UCSD-AML1 (cell line): Measurements from ENCODE around the gene EID2.

Experiments
- DNase-seq: peaks from one replicate; lab custom pipeline; 2025; ENCODE audit not compliant: unreplicated experiment; lab: John Stamatoyannopoulos, UW

Gene EID2, protein sequence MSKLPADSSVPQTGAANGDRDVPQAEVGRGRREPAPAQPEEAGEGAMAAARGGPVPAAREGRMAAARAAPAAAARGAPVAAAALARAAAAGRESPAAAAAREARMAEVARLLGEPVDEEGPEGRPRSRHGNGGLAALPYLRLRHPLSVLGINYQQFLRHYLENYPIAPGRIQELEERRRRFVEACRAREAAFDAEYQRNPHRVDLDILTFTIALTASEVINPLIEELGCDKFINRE

DNA sequence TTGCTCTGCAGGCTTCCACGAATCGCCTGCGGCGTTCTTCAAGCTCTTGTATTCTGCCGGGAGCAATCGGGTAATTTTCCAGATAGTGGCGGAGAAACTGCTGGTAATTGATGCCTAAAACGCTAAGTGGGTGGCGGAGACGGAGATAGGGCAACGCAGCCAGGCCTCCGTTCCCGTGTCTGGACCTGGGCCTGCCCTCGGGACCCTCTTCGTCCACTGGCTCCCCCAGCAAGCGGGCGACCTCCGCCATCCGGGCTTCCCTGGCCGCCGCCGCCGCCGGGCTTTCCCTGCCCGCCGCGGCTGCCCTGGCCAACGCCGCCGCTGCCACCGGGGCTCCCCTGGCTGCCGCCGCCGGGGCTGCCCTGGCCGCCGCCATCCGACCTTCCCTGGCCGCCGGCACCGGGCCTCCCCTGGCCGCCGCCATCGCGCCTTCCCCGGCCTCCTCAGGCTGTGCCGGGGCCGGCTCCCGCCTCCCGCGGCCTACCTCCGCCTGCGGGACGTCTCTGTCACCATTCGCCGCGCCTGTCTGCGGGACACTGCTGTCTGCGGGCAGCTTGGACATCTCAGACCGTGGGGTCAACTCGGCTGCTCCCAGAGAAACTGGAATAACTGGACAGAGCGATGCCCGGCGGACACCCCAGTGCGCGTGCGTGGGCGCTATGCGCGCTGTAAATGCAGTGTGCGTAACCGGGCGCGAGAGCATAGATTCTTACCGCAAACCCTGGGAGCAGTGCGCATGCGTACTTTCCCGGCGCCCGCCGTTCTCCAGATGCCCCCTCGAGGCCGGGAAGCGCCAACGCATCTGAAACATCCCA is at the start of gene EID2:
Gene EID2 (minus strand): TSS at position 644 of the 815 bp plus-strand sequence. CDS start 82 bp downstream, at position 562.
- peak; percentile 93 for DNase-seq

DNA sequence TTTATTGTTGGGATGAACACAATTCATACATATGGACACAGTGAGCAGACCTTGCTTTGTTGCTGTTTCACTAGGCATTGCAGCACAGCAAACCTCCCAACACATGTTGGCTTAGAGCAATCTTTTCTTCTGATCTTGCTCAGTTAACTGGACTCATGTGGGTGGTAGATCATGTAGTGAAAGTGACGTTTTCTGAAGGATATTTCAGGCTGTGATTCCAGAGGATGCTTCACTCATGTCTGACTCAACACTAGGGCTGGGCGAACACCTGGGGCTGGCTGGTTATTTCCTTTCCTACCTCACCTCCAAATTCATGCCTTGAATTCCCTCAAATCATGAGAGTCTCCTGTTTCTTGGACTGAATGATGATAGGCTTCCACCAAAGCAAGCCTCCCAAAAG is 48.1 kb upstream of the EID2 start:
- DNase-seq: no peak

DNA sequence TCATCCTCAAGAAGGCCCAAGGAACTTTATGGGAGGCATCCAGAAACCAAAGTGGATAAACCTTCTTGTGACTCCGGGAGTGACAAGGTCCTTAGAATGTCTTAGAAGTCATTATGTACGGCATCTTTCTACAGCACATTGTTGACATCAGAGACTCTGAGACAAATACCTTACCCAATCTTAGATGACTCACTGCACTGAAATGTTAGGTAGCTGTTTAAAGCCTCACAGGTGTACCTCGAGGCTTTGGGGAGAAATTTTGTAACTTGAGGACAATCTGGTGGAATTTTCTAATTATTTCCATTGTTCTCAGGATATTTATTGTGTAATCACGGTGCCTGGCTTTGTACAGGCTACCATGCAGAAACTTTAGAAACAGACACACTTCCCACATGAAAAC is 47.5 kb upstream of the EID2 start:
- DNase-seq: no peak

DNA sequence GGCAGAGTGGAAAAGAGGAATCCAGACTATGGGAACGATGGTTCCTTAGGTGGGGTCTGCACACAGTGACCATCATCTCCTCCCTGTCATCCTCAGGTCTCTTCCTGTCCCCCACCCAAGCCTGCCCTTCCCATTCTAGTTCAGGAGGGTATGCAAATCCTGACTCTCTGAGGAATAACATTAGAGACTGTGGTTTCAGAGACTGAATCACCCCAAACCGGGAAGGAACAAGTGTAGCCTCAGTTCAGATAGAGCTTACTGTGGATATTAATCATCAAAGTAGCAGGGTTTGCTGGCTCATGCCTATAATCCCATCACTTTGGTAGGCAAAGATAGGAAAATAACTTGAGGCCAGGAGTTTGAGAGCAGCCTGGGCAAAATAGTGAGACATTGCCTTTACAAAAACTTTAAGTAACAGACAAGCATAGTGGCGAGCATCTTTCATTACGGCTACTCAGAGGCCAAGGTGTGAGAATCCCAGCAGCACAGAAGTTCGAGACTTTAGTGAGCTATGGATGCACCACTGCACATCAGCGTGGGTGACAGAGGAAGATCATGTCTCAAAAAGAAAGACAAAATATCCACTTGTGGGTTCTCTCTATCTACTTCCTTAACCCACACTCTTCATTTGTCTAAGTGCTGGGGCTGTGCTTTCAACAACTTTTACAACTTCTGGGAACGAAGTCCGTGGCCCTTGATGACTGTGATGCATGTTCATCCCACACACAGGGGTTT is 43.1 kb upstream of the EID2 start:
- no peak for DNase-seq

DNA sequence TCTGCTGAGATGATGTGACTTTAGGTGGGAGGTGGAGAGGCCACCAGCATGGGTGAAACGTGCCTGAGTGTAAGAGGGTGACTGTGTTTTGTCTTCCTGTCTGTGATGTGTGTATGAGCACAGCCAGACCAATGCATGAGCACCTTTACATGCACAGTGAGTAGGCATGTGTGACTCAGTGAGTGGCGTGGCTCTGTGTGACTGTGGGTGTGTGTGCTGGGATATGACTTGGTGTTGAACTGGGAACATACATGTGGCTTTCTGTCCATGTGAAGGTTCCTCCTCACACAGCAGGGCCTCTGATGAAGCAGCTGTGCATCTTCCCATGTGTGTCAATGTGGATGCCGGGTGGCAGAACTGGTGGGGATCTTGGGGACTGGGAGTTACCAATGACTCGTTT is 42.5 kb upstream of the EID2 start:
- DNase-seq: no peak

DNA sequence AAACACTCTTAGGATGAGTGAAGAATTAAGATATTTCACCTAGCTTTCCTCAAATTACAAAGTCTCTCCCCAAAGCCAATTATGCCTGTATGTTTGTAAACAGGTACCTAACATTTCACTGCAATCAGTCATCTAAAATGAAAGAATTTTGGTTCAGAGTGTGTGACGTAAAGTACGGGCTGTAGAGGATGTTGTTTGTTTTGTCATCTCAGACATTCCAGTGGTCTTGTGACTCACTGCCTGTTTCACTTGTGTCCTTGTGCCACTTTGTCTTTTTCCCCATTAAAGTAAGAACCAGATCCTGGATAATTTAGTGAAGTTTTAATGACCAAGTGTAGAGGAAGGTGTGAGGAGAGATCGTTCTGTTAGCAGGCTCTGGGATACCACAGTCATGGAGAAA is 28.6 kb upstream of the EID2 start:
- no peak for DNase-seq

DNA sequence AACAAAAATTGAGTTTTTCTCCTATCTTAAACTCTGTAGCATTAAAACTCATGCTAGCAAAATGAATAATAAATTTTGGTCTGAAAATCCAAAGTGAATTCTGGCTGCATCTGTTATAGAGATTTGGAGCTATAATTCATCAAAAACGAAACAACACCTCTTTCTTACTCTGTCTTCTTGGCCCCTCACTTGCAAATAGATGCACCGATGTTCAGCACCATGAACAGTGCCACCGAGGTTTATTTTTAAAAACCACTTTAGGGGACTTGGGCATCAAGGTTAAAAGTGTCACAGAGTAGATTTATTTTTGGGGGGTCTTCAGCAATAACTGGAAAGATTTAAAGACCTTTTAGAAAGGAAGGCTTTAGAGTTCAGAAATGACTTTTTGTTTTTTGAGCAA is 26.1 kb upstream of the EID2 start:
- no peak for DNase-seq

DNA sequence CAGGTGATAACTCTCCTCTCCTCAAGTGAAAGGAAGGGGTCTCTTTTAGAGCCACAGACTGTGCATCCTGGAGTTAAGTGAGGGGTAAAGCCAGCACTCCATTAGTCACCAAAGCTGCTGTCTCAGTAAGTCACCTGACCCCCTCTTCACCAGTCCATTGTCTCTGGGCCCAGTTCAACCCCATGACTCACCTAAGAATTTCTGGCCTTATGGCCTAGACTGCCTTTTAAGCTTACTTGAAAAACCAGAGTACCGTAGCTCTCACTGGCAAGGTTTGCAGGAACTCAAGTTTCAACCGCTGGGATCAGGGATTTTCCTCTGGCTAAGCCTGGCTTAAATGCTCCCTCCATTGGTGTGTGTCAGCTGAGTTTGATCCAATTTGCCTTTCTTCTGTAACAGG is 23.4 kb upstream of the EID2 start:
- no peak for DNase-seq

DNA sequence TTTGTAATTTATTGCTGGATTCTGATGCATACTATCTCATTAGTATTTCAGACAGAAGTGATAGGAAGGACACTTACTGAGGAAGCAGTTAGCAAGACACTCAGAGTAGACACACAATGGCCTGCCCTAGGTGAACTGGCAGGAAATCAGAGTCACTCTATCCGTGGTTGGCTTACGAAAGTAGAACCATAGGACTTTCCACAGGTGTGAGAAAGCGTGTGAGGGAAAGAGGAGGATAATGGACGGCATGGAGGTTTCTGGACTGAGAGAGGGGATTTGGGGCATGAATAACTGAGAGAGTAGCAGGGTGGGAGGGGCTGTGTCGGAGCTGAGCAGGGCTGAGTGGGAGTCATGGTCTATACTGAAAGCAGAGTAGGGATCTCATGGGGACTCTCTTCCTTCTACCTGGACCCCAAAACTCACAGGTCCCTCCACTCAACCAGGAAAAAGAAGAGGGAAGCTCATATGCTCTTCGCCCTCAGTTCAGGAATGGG is 18.7 kb upstream of the EID2 start:
- DNase-seq: no peak

DNA sequence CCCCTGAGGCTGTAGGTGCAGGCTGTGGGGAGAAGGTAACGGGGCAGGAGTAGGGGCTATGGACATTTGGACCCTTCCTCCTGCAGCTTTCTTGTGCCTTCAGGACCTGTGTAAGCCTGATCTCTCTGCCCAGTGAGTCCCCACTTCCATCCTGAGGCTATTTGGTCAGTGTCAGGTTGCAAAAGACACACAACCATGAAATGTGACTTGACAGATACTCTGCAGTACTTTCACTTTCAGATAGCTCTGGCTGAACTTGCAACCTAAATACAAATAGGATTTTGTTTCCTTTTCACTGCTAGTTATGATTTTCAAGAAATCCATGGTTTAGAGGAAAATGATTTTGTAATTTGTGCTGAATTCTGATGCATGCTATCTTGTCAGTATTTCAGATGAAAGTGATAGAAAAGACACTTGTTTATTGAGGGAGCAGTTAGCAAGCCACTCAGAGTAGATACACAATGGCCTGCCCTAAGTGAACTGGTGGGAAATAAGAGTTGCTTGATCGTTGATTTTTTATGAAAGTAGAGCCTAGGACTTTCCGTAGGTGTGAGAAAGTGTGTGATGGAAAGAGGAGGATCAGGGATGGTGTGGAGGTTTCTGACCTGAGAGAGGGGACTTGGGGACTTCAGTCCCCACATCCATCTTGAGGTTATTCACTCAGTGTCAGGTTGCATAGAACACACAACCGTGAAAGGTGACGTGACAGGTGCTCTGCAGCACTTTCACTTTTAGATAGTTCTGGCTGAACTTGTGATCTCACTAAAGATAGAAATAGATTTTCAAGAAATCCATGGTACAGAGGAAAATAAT is 18.1 kb upstream of the EID2 start:
- DNase-seq: no peak

DNA sequence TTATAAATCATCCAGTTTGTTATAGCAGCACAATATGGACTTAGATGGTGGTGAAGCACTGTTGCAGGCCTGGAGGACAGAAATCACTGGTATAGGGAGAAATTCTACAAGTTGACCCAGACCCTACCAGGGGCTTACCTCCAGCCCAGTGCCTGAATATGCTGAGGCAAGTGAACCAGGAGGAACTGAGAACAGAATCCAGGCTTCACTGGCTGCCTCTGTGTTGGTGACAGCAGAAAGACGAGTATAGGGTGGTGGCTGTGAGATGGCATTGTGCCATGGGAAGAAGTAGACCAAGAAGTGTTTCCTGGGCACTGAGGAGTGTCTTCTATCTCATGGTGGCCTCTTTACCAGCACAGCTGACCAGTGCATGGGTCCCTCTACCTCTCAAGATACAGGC is 15.9 kb upstream of the EID2 start:
- no peak for DNase-seq

DNA sequence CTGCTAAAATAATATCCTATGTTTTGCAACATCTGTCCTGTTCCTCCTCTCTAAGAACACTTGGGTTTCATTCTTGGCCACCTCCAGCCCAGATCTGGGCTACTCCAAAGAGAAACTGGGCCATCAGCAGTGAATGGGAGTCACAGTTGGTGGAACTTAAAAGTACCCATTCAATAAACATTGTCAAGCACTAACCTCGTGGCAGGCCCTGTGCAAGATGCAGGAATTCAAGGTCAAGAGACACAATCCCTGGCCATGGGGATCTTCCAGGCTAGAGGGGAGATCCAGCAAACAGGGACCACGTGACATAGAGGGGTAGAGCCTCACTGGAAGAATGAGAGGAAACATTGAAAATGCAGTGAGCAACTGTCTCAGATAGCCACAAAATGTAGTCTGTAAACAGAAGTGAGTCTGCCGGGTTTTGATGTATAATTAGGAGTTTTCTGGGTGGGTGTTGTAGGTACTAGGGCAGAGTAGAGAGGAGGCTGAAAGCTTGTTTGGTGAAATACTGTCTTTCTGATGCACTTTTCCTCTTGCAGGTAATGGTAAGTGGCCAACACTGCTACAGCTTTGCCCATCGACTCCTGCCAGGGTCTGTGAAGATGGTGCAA is 14.8 kb upstream of the EID2 start:
- no peak for DNase-seq

DNA sequence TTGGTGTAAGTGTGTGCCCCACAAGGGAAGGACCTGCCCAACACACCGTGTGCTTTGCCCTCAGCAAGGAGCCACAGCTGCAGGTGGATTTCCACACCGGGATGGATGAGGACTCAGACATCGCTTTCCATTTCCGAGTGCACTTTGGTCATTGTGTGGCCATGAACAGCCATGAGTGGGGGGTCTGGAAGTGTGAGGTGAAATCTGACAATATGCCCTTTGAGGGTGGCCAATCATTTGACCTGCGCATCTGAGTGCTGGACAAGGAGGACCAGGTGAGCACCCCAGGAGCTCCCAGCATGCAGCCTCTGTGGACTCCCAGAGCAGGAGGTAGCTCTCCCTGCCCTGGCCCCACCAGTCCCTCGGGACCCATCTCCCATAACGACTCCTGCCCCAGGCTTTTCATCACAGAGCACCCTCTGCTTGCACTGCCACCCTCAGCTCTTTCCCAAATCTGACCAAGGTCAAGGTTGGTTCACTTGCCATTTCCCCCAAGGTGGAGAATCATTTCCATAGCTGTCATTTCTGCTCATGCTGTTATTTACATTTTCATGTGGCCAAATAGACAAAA is 13.2 kb upstream of the EID2 start:
- no peak for DNase-seq

DNA sequence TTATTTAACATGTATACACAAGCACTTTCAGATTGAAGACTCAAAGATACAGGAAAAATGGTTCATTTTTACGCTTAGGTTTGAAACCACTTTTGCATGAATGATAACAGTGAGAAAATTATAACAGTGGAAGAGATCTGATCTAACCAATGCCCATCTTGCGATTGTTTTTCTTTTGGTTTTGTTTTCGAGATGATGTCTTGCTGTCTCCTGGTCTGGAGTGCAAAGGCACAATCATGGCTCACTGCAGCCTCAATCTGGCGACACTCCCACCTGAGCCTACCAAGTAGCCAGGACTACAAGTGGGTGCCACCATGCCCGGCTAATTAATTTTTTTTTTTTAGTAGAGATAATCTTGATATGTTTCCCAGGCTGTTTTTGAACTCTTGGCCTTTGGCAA is 10.2 kb upstream of the EID2 start:
- no peak for DNase-seq

DNA sequence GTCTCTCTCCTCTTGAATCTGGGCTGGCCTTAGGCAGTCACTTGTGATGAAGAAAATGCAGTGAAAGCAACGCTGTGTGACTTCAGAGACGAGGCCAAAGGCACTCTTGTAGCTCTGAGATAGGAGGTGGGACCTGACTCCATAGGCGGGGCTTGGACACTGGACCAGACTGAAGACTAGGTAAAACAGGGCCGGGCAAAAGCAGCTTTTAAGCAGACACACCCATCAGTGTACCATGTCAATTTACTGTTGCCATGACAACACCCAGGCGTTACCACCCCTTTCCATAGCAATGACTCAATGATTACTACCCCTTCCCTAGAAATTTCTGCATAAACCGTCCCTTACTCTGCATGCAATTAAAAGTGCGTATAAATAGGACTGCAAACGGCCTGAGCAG is 6.6 kb upstream of the EID2 start:
- DNase-seq: no peak

DNA sequence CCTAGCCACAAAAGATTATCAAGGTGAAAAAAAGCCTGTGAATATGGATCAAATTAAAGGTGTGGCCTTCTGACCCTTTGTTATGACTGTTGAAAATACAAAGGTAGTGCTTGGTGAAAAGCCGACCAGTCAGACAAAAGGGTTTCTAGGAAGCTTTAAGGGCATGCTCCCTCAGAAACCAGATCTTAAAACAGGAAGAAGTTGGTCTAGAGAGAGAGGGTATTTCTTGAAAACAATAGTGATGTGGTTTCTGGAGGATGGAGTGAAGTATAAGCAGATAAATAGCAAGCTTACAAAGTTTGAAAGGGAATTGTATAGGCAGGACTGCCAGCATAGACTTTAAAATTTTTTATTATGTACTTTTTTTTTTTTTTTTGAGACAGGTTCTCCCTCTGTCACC is 5.0 kb upstream of the EID2 start:
- DNase-seq: no peak

DNA sequence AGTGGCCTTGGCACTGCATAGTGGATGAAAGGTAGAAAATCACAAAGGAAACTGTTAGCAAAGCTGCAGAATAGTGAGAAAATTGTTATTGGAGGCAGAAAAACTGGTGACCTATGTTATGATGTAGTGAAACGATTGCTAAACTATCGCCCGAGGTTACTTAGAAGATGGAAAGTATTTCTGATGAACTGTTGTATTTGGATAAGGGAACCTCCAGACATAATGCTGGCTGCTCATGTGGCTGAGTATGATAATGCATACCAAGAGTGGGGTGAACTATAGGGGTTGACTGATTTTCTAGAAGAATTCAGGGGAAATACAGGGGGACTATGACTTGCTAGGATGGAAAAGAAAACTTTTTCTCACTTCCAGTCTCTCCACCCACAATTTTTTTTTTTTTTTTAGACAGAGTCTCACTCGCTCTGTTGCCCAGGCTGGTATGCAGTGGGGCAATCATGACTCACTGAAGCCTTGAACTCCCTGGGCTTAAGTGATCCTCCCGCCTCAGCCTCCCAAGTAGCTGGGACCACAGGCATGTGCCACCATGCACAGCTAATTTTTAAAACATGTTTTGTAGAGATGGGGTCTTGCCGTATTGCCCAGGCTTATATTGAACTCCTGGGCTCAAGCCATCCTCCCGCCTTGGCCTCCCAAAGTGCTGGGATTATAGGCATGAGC is 4.4 kb upstream of the EID2 start:
- no peak for DNase-seq

DNA sequence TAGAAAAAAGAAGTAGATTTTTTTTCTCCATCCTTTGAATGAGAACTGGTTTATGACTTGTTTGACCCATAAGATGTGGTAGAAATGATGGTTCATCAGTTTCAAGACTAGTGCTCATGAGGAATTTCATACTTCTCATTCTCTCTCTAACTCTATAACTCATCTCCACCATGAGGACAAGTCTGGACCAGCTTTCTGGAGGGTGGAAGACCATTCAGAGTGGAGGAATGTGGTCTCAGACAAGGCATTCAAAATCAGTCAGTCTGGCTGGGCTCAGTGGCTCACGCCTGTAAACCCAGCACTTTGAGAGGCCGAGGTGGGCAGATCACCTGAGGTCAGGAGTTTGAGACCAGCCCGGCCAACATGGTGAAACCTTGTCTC is 3.5 kb upstream of the EID2 start:
- no peak for DNase-seq

DNA sequence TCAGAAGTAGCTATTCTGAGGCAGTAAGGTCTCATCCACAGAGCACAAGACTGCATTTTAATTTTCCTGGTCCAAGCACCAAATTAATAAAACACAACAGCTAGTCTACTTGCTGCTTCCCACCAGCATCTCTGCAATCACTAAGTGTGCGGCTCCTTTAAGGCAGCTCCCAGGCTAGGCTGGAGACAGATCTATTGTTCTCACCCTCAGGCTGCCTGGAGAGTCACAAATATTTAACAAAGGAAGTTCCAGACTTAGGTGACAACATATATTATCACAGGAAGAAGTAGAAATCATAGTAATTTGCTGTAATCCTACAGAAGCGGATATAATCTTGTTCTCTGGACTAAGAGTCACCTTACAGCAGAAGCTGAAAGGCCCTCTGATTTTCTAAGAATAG is 2.2 kb upstream of the EID2 start:
- DNase-seq: no peak

DNA sequence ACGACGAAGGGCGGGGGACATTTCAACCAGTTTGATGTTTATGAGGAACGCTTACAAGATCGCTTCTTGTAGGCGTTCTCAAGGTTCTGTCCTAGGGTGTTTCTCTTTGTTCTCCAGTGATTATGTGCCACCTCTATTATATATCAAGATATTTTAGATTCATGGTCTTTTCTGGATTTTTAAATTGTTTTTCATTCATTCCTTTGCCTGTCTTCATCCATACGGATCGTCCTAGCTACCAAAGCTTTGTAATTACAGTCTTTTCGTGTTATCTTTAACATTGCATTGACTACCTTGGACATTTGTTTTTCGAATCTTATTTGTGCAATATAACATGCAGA is 342 bp upstream of the EID2 start:
- DNase-seq: no peak
